OCI-M1 (cell line): Measurements from ENCODE around the gene STK32C.
A peak's percentile ranks its signal among the peaks of the same experiment; 100 is the strongest.
"Not testable (repeated sequence)": the region's sequence is repeated elsewhere in the genome, so short reads cannot be mapped to it uniquely, and the experiment has no call there.

Source experiments
- DNase-seq: peaks from one replicate; lab custom pipeline; 2025; lab: John Stamatoyannopoulos, UW

Gene STK32C

DNA sequence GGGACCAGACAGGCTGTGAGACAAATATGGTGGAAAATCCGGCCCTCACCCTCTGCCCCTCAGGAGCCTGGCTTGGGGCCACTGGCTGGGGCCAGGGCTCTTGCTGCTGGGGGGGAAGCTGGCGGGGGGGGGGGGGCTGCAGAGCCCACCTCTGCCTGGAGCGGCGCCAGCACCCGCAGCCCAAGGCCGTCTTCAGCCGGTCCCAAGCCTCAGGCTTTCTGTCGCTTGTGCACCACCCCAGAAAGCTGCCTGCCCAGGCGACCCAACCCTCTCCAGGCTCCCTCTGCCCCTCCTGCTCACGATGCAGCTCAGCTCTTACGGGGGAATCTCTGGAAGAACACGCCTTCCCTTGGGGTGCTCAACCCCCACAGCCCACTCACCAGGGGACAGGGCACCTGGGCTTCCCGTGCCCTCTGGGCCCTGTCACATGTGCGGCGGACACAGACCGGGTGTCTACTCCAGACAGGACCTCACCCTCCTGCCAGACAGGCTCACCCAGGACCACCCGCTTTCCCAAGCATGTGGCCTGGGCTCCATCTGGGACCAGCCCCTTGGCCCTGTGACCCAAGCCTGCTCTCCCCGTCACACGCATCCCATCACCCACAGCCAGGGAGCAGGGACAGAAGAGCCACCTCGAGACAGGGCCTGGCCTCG, 77.1 kb downstream of the STK32C start:
- no peak for DNase-seq

DNA sequence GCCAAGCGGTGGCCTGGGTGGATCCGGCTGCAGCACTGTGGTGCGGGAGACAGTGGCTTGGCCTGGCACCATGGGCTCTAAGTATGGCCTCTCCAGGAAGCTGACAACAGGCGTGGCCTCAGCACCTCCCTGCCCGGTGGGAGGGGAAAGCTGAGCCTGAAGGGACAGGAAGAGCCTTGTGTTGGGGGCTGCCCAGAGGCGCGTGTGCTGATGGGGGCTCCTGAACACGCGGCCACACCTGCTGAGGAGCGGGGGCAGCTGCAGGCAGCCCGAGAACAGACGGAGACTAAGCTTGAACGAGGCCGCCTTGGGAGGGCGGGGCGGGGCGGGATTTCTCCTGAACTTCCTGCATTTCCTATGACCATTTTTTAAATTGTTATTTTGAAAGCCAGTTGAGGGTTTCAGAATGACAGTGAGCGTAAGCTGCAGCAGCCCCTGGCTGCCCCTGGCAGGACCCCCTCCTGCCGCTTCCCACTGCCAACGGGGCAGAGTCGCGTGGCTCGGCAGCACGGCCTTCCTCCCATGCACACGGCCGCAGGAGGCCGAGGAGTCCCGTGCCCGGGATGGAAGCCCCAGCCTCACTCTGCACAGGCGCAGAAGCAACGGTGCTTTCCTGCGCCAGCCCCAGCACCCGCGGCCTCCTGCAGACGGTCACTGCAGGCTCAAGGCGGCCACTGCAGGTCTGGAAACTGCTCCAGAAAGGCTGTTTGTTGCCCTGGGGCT, 77.8 kb downstream of the STK32C start:
- DNase-seq, result no peak

DNA sequence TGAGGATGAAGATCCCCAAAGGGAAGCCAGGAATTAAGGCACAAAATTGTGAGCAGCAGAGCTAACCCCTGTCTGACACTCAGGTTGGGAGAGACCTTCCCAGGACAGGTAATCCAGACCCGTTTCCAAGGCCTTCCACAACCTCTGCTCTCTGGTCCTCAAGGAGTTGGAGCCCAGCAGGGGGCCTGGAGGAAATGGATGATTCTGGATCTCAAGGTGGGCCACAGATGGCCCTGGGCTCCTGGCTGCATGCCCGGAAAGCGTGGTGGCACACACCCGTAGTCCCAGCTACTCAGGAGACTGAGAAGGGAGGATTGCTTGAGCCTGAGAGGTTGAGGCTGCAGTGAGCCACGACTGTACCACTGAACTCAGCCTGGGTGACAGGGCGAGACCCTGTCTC, 78.7 kb downstream of the STK32C start:
- no peak for DNase-seq

DNA sequence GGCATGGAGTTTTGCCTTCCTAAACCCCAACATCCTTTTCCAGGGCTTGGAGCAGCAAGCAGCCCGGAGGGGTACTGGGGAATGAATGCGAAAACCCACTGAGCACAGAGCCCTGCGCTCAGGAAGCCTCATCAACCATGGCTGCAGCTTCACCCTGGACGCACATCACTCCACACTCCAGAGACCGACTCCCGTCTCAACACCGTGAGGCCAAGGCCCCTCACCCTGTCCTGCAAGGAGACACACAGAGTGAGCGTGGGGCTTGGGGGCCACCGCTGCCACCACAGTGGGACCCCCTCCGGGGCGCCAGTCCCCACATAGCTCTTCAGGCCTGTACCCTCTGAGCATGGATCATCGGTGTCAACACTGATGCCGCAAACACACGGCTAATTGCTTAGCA, 79.1 kb downstream of the STK32C start:
- no peak for DNase-seq

DNA sequence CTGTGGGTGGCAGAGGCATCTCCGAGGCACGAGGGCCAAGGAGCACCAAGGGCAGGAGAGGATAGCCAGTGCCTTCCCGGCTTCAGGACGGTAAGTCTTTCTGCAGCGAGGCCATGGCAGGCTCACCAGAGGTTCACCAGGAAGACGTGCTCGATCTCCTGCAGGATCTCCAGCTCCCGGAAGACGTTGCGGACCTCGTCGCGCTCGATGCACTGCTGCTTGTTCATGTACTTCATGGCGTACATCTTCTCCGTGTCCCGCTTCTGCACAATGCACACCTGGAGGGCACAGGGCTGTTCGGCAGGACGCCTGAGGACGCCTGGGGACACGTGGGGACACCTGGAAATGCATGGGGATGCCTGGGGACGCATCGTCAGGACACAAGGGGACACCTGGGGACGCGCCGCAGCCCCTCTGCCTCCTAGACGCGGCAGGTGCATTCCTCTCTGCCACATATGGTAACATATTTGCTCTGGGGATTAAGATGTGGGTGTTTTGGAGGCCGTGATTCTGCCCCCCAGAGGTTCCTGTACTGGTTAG, 79.8 kb downstream of the STK32C start:
- DNase-seq, result no peak

DNA sequence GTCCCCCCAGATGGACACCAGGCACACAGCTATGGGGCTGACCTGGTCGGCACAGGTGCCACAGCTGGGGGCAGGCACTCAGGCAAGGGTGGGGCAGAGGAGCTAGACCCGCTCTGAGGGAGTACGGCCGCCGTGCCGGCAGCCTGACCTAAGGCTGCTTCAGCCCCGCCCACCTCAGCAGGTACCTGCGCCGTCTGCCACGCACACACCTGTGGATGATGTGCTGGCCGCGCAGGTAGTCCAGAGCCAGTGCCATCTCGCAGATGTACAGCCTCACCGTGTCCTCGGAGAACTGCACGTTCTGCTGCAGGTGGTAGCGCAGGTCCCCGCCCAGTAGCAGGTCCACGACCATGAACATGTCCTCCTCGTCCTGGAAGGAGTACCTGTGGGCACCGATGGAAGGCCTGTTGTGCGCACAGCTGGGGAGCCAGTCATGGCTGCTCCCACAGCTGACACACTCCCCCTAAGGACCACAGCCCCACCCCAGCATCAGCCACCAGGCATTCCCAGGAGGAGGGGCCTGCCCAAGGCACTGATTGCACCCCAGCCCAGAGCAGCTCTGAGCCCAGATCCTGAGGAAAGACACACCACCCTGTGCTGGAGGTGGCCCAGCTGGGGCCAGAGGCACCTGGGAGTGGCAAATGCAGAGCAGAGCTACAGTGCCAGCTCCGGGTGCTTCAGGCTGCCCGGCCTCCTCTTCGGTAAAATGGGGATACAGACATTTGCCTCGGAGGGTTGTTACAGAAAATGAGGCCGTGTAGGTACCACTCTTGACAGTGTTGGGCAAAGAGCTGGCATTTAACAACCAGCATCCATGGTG, 81.0 kb downstream of the STK32C start:
- DNase-seq, result no peak

DNA sequence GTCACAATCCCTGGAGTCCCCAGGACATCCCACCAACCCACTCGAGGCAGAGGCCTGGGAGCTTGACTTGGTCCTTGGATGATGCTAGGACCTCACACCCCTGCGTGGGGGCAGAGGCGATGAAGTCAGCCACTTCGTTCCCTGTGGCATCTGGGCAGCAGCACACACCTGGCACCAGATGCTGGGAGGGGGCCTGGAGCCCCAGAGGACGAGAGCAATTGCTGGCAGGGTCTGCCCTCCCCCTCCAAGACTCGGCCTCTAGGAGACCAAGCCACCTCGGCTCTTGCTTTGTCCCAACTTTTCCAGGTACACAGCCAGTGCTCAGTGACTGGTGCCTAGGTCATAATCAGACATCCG, 81.9 kb downstream of the STK32C start:
- no peak for DNase-seq

DNA sequence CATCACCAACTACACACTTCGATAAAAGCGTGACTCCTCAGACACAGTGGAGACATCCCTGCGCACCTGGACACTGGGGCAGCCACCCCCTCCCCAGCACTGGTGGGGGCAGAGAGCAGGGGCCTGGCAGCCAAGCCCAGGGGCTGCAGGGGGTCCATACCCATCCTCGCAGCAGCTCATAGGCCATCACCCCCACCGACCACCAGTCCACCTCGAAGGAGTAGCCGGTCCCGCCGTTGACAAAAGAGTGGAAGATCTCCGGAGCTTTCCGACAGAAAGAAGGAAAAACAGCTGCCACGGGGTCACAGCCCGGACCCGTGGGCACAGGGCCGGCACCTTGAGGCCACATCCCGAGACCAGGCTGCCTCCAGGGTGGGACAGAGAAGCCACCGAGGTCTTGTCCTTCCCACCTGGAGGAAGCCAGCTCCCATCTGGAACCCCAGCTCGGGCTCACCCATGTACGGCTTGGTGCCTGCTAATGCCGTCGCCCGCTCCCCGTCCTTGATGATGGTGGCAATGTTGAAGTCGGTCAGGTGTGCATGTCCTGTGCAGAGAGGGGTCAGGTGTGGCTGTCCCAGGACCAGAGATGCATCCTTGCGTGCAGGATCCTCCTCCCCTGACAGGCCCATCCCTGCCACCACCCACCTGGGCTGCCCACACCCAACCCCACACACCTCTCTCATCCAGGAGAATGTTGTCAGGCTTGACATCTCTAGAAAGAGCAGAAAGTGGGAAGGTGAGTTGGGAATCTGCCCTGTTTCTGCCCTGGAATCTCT, 82.5 kb downstream of the STK32C start:
- DNase-seq, result no peak

DNA sequence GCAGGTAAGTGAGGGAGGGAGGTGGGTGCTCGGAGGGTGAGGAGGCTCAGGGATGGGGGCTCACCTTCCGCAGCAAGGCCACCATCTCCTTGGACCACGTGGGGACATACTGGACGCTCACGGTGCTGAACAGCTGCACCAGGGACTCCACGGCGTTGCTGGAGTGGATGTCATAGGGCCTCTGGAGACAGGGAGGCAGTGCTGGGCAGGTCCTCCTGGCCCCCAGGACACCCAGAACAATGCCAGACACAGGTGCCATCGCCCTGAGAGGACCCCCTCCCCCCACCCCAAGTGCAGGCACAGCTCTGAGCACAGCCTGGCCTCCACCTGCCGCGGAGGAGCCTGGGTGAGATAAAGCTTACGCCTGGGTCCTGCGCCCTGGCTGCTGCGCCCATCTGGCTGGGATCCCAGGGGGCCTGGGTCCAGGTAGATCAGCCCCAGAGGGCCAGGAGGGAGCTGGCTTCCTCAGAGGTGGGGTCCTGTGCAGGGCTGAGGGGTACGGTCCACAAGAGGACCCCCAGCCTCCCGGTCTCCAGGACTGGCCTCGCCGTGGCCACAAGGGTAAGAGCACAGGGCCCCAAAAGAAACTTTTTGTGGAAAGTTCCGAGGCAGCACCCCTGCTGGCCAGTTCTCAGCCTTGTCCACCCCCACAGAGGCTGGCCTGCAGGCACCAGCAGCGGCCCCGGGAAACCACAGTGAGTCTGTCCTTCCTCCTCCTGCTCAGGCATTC, 83.2 kb downstream of the STK32C start:
- DNase-seq, result no peak

DNA sequence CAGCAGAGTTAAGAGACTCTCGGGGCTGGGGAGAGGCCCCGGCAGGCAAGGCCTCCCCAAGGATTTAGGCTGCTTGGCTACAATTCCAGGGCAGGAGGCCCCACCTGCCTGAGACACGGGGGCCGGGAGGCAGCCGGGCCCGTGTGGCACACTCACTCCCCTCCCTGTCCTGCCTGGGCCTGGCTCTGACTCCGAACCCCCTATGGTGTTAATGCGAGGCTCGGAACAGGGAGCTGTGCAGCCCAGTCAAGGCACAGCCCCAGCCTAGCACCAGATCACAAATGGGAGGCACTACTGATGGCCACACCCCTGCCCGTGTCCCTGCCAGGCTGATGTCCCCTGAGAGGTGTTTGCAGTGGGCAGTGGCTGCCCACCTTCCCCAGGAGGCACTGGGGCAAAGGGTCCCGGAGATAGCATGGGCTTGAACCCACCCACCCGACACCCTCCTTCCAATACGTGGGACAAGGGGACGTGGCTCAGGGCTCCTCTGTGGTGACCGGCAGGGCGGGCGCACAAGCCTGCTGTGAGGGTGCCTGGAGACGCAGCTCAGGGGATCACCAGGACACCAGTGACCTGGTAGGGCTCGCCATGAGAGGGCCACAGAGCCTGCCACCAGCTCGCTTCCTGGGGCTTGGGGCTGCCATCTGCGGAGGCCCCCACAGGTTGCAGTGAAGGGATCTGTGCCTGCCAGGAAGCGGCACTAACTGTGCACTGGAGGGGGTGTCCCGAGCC, 84.0 kb downstream of the STK32C start:
- no peak for DNase-seq

DNA sequence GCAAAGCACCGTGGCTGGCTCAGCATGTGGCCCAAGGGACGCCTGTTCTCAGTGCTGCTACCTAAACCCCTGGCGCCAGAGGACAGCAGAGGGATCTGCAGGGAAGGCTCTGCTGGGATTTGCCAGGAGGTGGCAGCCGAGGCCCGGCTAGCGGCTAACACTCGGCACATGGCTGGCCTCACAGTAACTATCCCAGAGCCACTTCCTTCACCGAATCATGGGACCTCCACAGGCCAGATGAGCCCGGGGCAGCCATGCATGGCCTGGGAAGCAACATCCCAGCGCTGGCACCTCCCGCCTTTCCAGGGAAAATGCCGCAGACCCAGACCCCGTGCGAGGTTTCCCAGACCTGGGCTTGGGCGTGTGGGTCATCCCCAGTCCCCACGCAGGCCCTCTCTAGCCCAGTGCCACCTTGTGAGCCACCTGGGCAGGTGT, 84.6 kb downstream of the STK32C start:
- DNase-seq, result peak; percentile 90

DNA sequence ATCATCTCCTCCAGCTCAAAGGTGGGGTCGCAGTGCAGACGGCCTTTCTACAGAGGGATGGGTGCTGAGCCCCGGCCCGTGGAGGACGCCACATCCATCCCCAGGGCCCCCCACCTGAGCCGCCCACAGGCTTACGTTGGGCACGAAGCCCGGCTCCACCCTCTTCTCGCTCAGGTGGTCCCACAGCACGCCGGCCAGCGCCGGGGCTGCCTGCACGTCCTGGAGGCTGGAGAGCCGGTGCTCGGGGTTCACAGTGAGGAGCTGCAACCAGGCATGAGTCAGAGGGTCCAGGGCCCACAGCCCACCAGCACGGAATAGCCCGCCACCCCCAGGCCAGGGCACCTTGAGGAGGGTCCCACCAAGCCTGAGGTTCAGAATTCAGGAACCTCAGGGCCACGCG, 85.0 kb downstream of the STK32C start:
- DNase-seq, result no peak

DNA sequence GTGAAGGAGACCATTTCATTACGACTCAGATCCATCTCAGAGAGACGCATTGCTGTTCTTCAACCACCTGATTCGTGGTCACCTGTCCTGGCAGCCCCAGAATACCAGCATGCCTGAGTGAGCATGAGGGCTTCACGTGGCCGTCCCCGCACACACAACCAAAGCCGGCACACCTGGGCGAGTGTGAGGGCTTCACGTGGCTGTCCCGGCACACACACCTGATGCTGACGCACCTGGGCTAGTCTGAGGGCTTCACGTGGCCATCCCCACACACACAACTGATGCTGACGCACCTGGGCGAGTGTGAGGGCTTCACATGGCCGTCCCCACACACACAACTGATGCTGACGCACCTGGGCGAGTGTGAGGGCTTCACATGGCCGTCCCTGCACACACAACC, 86.8 kb downstream of the STK32C start:
- DNase-seq, result not testable (repeated sequence)

DNA sequence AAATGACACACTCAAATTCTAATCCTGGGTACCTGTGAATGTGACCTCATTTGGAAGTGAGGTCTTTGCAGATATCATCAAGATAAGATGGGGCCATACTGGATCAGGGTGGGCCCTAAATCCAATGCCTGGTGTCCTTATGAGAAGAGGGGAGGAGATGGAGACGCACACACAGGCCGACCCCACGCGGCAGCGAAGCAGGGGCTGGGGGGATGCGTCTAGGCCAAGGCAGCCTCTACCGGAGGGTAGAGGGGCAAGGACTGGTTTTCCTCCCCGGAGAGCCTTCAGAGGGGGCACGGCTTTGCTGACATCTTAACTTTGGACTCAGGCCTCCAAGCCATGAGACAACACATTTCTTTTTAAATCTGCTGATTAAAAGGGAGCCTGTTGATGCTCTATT, 87.7 kb downstream of the STK32C start:
- no peak for DNase-seq

DNA sequence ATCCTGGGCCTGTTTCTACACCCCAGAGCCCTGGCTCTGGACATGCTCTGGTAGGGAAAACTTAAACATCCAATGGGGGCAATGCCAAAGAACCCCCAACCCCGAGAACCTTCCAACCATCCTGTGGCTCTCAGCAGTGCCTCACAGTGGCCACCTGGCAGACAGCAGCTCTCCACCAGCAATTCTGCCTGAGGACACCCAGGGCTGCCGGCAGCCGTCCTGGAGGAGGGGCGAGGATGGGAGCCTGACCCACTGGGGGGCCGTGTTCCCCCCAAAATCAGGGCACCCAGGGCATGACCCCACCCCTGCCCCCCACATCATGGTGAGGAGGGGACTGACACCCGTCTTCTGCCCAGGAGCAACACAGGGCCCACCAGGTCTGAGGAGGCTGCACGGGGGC, 88.3 kb downstream of the STK32C start:
- DNase-seq, result no peak

DNA sequence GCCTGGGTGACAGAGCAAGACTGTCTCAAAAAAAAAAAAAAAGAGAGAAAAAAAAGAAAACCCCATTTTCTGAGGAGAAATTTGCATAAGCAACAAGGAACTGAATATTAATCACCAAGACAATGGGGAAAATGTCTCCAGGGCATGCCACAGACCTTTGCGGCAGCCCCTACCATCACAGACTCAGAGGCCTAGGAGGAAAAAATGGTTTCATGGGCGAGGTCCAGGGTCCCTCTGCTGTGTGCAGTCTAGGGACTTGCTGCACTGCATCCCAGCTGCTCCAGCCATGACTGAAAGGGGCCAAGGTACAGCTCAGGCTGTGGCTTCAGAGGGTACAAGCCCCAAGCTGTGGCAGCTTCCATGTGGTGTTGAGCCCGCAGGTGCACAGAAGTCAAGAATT, 91.3 kb downstream of the STK32C start:
- not testable (repeated sequence) for DNase-seq

DNA sequence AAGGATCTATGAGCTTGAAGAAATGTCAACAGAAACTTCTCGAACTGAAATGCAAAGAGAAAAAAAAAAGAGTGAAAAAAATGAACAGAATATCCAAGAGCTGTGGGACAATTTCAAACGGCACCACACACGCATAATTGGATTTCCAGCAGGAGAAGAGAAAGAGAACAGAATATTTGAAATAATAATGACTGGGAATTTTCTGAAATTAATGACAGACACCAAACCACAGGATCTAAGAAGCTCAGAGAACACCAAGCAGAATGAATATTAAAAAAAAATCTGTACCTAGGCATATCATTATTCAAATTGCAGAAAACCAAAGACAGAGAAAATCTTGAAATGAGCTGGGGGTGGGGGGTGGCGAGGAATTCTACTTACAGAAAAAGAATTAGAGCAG, 93.8 kb downstream of the STK32C start:
- no peak for DNase-seq

DNA sequence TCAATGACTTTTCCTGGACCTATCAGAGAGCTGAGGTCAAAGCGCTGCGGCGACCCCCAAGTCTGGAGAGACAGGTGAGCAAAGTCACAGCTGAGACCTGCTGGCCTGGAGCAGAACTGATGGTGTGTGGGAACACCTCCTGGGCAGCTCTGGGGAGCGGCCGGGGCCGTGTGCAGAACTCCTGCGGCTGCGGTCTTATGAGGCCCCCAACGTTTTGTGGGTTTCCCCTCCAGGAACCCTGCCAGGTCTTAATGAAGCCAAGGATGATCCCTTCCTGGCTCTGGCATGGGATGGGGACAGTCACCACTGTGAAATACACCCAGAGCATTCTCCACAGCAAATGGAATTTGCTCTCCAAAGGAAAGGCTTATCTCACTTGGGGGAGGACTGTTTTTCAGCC, 94.9 kb downstream of the STK32C start:
- no peak for DNase-seq

DNA sequence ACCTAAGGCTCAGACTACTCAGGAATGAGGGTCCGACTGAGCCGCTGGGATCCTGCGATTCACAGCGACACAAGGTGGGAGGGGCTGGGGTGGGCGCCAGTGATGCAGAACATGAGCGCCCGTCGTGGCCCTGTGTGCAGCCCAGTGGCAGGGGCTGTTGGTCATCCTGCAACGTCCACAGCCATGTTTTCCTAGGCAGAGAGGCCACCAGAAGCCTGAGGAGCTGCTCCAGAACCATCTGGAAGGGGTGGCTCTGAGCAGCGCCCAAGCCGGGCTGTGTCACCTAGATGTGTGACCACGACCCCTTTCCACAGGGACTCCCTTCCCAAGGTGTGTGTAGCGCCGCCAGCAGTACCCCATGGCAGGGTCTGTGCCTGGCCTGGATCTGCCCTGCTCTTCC, 96.5 kb downstream of the STK32C start:
- no peak for DNase-seq

DNA sequence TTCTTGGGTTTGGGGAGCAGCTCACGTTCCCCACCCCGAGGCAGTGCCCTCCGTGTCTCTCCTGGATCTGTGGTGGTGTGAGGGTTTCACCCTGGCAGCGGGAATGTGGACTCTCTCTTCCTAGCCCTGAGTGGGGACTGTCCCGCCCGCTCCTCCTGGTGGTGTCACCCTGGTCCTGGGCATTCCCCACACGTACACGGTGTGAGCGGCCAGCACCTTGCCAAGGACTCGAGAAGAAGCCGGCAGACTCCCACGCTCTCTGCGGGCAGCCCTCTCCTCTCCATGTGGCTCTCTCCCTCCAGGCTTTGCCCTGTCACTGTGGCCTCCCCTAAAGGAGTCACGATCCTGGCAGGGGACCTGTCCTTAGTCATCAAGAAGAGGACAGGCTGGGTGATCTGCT, 97.0 kb downstream of the STK32C start:
- no peak for DNase-seq
